NT2/D1 (cell line): ENCODE results near the gene PTPRT.

Source experiments
- DNase-seq: peaks from one replicate; pipeline ENCODE4 v3.0.0-alpha.2; 2011; ENCODE audit warnings: low read depth, low spot score
- H3K27me3 ChIP-seq: 2 replicates; pipeline ENCODE4 v1.6.0; 2011; ENCODE audit warnings: mild to moderate bottlenecking; ENCODE audit not compliant: insufficient read length, insufficient read depth
- H3K36me3 ChIP-seq: 2 replicates; pipeline ENCODE4 v1.6.1; 2011; ENCODE audit warnings: mild to moderate bottlenecking, low read length, mixed read lengths; ENCODE audit not compliant: insufficient read depth, insufficient read length
- H3K4me1 ChIP-seq: 2 replicates; pipeline ENCODE4 v1.5.1; 2011; ENCODE audit not compliant: insufficient read depth, insufficient read length
- H3K4me3 ChIP-seq: 2 replicates; pipeline ENCODE4 v1.5.1; 2011; ENCODE audit warnings: low read depth; ENCODE audit not compliant: insufficient read length
- H3K9ac ChIP-seq: 2 replicates; pipeline ENCODE4 v1.6.0; 2011; ENCODE audit warnings: low read depth; ENCODE audit not compliant: insufficient read length
- H3K9me3 ChIP-seq: 2 replicates; pipeline ENCODE4 v1.5.1; 2011; ENCODE audit warnings: mild to moderate bottlenecking, low read length; ENCODE audit not compliant: insufficient read depth
- SUZ12 ChIP-seq: IDR thresholded peaks from 2 replicates; pipeline ENCODE4 v1.6.1; 2011; ENCODE audit not compliant: insufficient read length, insufficient read depth; ENCODE audit errors: extremely low read depth
- YY1 ChIP-seq: IDR thresholded peaks from 2 replicates; pipeline ENCODE4 v1.6.1; 2011; ENCODE audit not compliant: insufficient read length, insufficient read depth
- ZNF274 ChIP-seq: IDR thresholded peaks from 2 replicates; pipeline ENCODE4 v1.6.1; 2011; ENCODE audit warnings: mild to moderate bottlenecking, low read depth, low read length

PTPRT gene

DNA sequence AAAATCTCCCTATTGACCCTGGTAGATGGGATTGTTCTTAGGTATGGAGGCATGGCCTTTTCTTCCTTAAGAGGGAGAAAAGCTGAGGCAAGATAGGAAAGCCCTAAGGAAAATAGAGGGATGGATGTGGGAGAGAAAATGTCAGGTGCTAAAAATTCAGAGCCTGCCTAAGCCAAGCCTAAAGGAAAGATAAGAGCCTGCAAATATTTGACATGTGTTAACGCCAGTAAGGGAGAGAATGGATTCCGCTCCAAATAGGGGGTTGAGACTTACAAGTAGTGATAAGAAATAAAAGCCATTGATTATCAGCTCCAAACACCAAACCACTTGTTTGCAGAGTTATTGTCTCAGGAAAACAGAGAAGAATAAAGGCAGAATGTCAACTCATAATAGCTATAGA, 533.6 kb downstream of the PTPRT start:
- Histone ChIP-seq H3K9ac (no peak overlapping the region), H3K27me3 (no peaks in the 10 kb centered on the region), H3K36me3 (no peaks in the 10 kb centered on the region), H3K9me3 (no peaks in the 10 kb centered on the region), H3K4me3 (no peak overlapping the region), H3K4me1 (no peaks in the 10 kb centered on the region)
- no peak for TF ChIP-seq SUZ12
- TF ChIP-seq ZNF274, result no peak
- no peak for TF ChIP-seq YY1
- no peak for DNase-seq

DNA sequence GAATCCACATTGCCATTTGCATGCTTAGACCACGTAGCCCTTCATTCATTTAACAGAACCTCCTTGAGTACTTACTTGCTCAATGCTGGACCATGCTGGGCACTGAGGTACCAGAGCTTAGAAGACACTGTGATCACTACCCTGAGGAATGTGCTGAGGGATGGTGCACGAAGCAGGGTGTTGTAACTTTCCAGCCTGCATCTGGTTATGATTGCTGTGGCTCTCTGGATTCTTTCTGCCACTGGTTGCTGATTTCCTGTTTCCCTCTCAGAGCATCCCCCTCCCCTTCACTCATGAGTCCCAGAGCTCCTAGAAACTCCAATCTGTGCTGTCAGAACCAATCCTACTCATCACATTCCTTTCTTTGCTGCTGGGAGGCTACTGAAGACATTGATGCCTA, 537.4 kb downstream of the PTPRT start:
- no peak for TF ChIP-seq SUZ12
- no peak for TF ChIP-seq ZNF274
- TF ChIP-seq YY1, result no peak
- H3K36me3 ChIP-seq, result no peaks in the 10 kb centered on the region
- H3K4me1 ChIP-seq, result no peaks in the 10 kb centered on the region
- H3K9me3 ChIP-seq, result no peaks in the 10 kb centered on the region
- no peak for DNase-seq
- H3K27me3 ChIP-seq, result no peaks in the 10 kb centered on the region
- no peak overlapping the region for H3K9ac ChIP-seq
- no peak overlapping the region for H3K4me3 ChIP-seq

DNA sequence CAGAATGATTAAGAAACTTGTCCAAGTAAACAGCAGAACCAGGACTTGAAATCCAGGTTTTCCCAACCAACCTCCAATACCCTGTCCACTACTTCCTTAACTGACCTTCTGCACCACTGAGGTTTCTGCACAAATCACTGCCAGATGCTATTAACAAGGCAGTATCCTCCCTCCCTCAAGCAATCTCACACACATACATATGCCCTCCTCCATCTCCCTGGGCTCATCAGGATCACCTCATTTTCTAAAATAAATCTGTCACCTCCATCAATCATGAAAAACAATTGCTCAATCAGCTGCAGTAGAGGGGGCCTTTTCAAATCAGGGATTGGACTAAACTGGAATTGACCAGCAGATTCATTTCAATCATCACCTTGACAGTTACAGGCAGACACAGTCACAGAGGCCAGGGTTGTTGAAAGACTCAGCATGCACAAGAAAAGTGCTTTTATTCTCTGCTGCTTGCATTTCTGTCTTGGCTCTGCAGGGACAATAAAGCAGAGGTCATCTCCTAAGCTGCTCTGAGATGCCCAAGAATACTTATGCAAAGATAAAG, 539.4 kb downstream of the PTPRT start:
- no peak for TF ChIP-seq YY1
- no peak for TF ChIP-seq ZNF274
- no peak for TF ChIP-seq SUZ12
- H3K4me3 ChIP-seq, result no peak overlapping the region
- DNase-seq, result no peak
- H3K9me3 ChIP-seq, result no peaks in the 10 kb centered on the region
- H3K4me1 ChIP-seq, result no peaks in the 10 kb centered on the region
- no peaks in the 10 kb centered on the region for H3K36me3 ChIP-seq
- no peaks in the 10 kb centered on the region for H3K27me3 ChIP-seq
- no peak overlapping the region for H3K9ac ChIP-seq

DNA sequence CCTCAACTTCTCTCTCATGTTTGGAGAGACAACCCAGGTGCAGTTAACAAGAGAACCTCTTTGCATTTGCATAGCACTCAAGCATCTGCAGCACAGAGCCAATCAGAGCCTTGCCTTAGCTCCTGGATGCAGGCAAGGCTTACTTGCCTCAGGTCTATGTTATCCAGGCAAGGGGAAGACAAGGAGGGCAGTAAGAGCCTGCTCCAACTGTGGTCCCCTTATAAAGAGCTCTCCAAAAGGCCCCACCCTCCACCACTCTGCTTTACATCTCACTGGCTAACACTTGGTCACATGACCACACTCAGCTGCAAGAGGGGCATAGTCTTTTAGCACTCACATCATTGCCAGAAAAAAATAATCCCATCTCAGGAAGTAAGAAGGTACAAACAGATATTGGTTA, 540.0 kb downstream of the PTPRT start:
- Histone ChIP-seq H3K9me3 (no peaks in the 10 kb centered on the region), H3K36me3 (no peaks in the 10 kb centered on the region), H3K9ac (no peak overlapping the region), H3K4me1 (no peaks in the 10 kb centered on the region), H3K27me3 (no peaks in the 10 kb centered on the region), H3K4me3 (no peak overlapping the region)
- TF ChIP-seq YY1 (no peak), ZNF274 (no peak), SUZ12 (no peak)
- no peak for DNase-seq

DNA sequence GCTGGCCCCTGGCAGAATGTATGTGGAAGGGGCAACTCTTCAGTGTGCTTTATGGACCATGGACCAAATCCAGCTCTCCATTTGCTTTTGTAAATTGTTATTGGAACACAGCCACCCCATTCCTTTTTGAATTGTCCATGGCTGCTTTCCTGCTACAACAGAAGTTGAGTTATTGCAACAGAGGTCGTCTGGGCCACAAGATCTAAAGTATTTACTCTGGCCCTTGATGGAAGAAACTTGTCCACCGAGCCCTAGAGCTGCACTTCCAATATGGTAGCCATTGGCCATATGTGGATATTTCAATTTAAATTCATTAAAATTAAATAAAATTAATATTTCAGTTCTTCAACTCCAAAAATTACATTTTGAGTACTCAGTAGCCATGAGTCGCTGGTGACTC, 543.5 kb downstream of the PTPRT start:
- no peak for DNase-seq
- no peak overlapping the region for H3K9ac ChIP-seq
- TF ChIP-seq SUZ12 (no peak), YY1 (no peak), ZNF274 (no peak)

DNA sequence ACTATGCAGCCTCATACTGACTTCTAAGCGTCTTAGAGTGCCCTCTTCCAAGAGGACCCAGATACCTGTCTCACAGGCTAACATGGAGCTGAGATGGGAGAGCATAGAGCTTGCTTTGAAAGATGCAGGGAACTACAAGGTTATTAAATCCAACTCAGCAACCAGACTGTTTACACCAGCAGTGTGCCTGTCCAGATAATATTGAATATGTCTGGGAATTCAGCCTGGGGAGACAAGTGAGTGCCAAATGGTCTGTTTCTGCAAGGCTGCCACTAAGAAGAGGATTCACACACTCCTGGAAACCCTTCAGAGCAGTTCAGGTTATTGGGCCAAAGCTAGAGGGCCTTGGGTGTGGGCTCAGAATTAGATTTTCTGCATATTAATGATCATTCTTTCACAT, 547.8 kb downstream of the PTPRT start:
- Histone ChIP-seq H3K9ac (no peak overlapping the region), H3K36me3 (no peaks in the 10 kb centered on the region), H3K9me3 (0 out of 2 replicates have a peak, but pooled peaks cover 4% of the 10 kb centered on the region), H3K4me3 (no peak overlapping the region), H3K4me1 (no peaks in the 10 kb centered on the region), H3K27me3 (no peaks in the 10 kb centered on the region)
- TF ChIP-seq YY1, result no peak
- no peak for TF ChIP-seq ZNF274
- TF ChIP-seq SUZ12, result no peak
- DNase-seq, result no peak

More for the DNA sequence above, 543.5 kb downstream of the PTPRT start:
- Histone ChIP-seq H3K36me3 (no peaks in the 10 kb centered on the region), H3K4me1 (no peaks in the 10 kb centered on the region), H3K27me3 (no peaks in the 10 kb centered on the region), H3K9me3 (0 out of 2 replicates have a peak, but pooled peaks cover 4% of the 10 kb centered on the region), H3K4me3 (no peak overlapping the region)

DNA sequence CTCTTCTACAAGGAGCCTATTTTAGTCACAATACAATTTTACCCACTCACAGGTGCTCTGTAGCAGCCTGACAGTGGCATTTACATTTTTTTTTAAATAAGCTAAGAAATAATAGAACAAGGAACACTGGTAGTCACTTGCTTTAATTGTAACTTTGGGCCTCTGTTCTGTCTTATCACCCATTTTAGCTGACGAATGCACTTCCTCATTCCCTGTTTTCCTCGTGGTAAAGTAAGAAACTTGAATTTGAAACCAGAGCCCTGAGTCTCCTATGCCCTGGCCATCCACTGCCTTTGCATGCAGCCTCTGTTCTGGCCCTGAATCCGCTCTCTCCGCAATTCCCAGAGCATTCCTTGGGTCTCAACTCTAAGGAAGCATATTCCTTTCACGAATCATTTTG, 550.6 kb downstream of the PTPRT start:
- DNase-seq, result no peak
- no peak overlapping the region for H3K9ac ChIP-seq
- H3K27me3 ChIP-seq, result no peaks in the 10 kb centered on the region
- H3K4me3 ChIP-seq, result no peak overlapping the region
- no peaks in the 10 kb centered on the region for H3K36me3 ChIP-seq
- no peaks in the 10 kb centered on the region for H3K4me1 ChIP-seq
- no peak for TF ChIP-seq SUZ12
- 0 out of 2 replicates have a peak, but pooled peaks cover 4% of the 10 kb centered on the region for H3K9me3 ChIP-seq

DNA sequence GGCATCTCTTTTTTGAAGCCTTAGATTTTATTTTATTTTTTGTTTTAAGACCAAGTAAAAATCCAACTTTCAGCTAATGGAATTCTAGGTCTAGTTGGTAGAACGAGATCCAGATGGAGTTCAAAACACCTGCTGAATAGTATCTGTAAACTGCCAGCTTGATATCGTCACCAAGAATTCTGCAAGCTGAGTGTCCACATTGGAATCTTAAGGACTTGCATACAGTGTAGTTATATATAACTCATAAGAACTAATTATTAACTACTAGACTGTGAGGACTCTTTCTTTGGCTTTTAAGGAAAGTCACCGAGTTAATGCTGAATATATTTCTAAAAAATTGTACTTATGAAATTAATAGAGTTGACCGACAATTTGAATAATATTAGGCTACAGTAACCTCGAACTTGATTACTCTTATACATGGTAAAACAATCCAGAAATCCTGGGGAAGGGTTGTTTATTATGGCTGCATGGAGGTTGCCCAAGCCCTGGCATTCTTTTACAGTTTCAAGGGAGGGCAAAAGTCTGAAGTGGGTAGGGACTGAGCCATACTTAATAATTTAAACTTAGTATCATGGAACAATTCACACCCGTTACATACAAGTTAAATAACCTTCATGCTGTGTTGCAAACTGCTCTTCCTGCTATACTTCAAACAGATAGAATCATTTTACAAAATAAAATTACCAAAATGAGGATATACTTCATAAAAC, 553.9 kb downstream of the PTPRT start:
- no peak overlapping the region for H3K9ac ChIP-seq
- no peaks in the 10 kb centered on the region for H3K27me3 ChIP-seq
- no peaks in the 10 kb centered on the region for H3K36me3 ChIP-seq
- no peak overlapping the region for H3K4me3 ChIP-seq
- no peak for TF ChIP-seq ZNF274
- TF ChIP-seq YY1, result no peak
- no peak for TF ChIP-seq SUZ12
- no peaks in the 10 kb centered on the region for H3K9me3 ChIP-seq
- H3K4me1 ChIP-seq, result no peaks in the 10 kb centered on the region
- DNase-seq, result no peak
